Neuronal stem cell (in vitro differentiated cells): ENCODE results near the gene ZSWIM7.
A peak's percentile ranks its signal among the peaks of the same experiment; 100 is the strongest.

ENCODE experiments used
- DNase-seq: peaks from one replicate; pipeline ENCODE4 v3.0.0-alpha.2; 2013; ENCODE audit warnings: low spot score
- H2AFZ ChIP-seq: one replicate; pipeline ENCODE4 v1.6.1; 2013; ENCODE audit warnings: mild to moderate bottlenecking, low read length, inconsistent platforms
- H2AK5ac ChIP-seq: 2 replicates; pipeline ENCODE4 v1.6.1; 2013; ENCODE audit warnings: low read depth, mild to moderate bottlenecking, inconsistent platforms, low read length, moderate library complexity, mixed read lengths
- H2BK120ac ChIP-seq: 2 replicates; pipeline ENCODE4 v1.6.1; 2013; ENCODE audit warnings: low read depth, mild to moderate bottlenecking, inconsistent platforms, low read length, moderate library complexity, mixed read lengths
- H2BK12ac ChIP-seq: one replicate; pipeline ENCODE4 v1.6.1; 2013; ENCODE audit warnings: low read length, inconsistent platforms
- H2BK15ac ChIP-seq: 2 replicates; pipeline ENCODE4 v1.6.1; 2013; ENCODE audit warnings: mild to moderate bottlenecking, low read length, inconsistent platforms, mixed read lengths
- H2BK5ac ChIP-seq: one replicate; pipeline ENCODE4 v1.6.1; 2013; ENCODE audit warnings: inconsistent platforms, mild to moderate bottlenecking, low read length, moderate library complexity
- H3K14ac ChIP-seq: one replicate; pipeline ENCODE4 v1.6.1; 2013; ENCODE audit warnings: low read length, inconsistent platforms
- H3K18ac ChIP-seq: 2 replicates; pipeline ENCODE4 v1.6.1; 2013; ENCODE audit warnings: low read length, inconsistent platforms
- H3K23ac ChIP-seq: 2 replicates; pipeline ENCODE4 v1.6.1; 2013; ENCODE audit warnings: low read depth, mild to moderate bottlenecking, mixed read lengths, low read length, inconsistent platforms; ENCODE audit not compliant: poor library complexity
- H3K27ac ChIP-seq: replicated peaks from 3 replicates; pipeline ENCODE4 v1.5.1; 2013; ENCODE audit warnings: low read length, inconsistent platforms
- H3K27me3 ChIP-seq, 3 experiments: 2 replicates each; pipeline ENCODE4 v1.6.1; 2013; ENCODE audit warnings: low read length in 3 of 3, mild to moderate bottlenecking in 2 of 3, inconsistent platforms in 1 of 3, low read depth in 1 of 3, mixed read lengths in 1 of 3, moderate library complexity in 1 of 3; ENCODE audit not compliant: control insufficient read depth in 3 of 3, insufficient read depth in 3 of 3
- H3K36me3 ChIP-seq, 2 donors: replicated peaks in 1 of 2; 2 replicates each; pipeline ENCODE4 v1.6.1; 2013; ENCODE audit warnings: low read length in 2 of 2; ENCODE audit not compliant: control insufficient read depth in 2 of 2, insufficient read depth in 2 of 2
- H3K4ac ChIP-seq: 2 replicates; pipeline ENCODE4 v1.6.1; 2013; ENCODE audit warnings: inconsistent platforms, mild to moderate bottlenecking, low read length, moderate library complexity
- H3K4me1 ChIP-seq, 2 donors: 1 replicate in 1 of 2; 2 replicates in 1 of 2; pipeline ENCODE4 v1.6.1; 2013; ENCODE audit warnings: low read length in 2 of 2, low read depth in 1 of 2; ENCODE audit not compliant: control insufficient read depth in 2 of 2, insufficient read depth in 1 of 2
- H3K4me2 ChIP-seq: one replicate; pipeline ENCODE4 v1.6.1; 2013; ENCODE audit warnings: mild to moderate bottlenecking, low read length, inconsistent platforms; ENCODE audit not compliant: insufficient read depth, poor library complexity, severe bottlenecking
- H3K4me3 ChIP-seq, 2 donors: 2 replicates each; pipeline ENCODE4 v1.5.1; 2013; ENCODE audit warnings: low read length in 2 of 2, mild to moderate bottlenecking in 2 of 2, inconsistent platforms in 1 of 2, moderate library complexity in 1 of 2
- H3K79me1 ChIP-seq: one replicate; pipeline ENCODE4 v1.6.1; 2013; ENCODE audit warnings: low read depth, mild to moderate bottlenecking, inconsistent platforms, low read length, moderate library complexity
- H3K9ac ChIP-seq: one replicate; pipeline ENCODE4 v1.6.1; 2013; ENCODE audit warnings: mild to moderate bottlenecking, low read depth, low read length, inconsistent platforms; ENCODE audit not compliant: poor library complexity
- H3K9me3 ChIP-seq, 2 donors: replicated peaks in 1 of 2; 2 replicates each; pipeline versions ENCODE3 to v1.6.1; 2013; ENCODE audit warnings: low read length in 2 of 2, mild to moderate bottlenecking in 2 of 2, inconsistent platforms in 1 of 2, low read depth in 1 of 2, mixed read lengths in 1 of 2, moderate library complexity in 1 of 2; ENCODE audit not compliant: control insufficient read depth in 2 of 2, insufficient read depth in 1 of 2
- H4K8ac ChIP-seq: one replicate; pipeline ENCODE4 v1.6.1; 2013; ENCODE audit warnings: low read depth, mild to moderate bottlenecking, inconsistent platforms, low read length, moderate library complexity
- H4K91ac ChIP-seq: one replicate; pipeline ENCODE4 v1.6.1; 2013; ENCODE audit warnings: low read length, low read depth, mild to moderate bottlenecking, inconsistent platforms; ENCODE audit not compliant: poor library complexity
- WGBS, 2 donors: extraction: QIAGEN DNeasy Blood & Tissue Kit; methylation state at CpG; one replicate each; pipeline ENCODE4 v1.1.7; 2013; ENCODE audit warnings: missing lambda C conversion rate in 2 of 2, mixed read lengths in 1 of 2; ENCODE audit not compliant: insufficient read length in 2 of 2, insufficient replicate concordance in 1 of 2; ENCODE audit errors: extremely low coverage in 2 of 2; 5-methylcytosine and 5-hydroxymethylcytosine counted together

ZSWIM7 gene

GRCh38 chr17:15944759-15945526, 54.6 kb downstream of the ZSWIM7 start, which contains the start of gene ADORA2B:
Gene ADORA2B (plus strand): TSS chr17:15945130. CDS start chr17:15945249, 119 bp downstream.
- H3K9me3 ChIP-seq, result peaks cover 2 to 3% of the 10 kb centered on the region in 2 donors
- H3K4ac ChIP-seq, result peak within 1 kb of the TSS; percentile 60
- peak within 1 kb of the TSS; percentile 57 for H2AK5ac ChIP-seq
- peak within 1 kb of the TSS; percentile 96 for H2AFZ ChIP-seq
- WGBS, 2 donors, result no CpG with 5 or more reads among the region's 88 CpGs
- peak within 1 kb of the TSS; percentile 88 for H4K91ac ChIP-seq
- H3K14ac ChIP-seq, result peak within 1 kb of the TSS; percentile 92
- H3K9ac ChIP-seq, result peak within 1 kb of the TSS; percentile 83
- peaks cover 4 to 67% (median 38%) of the 10 kb centered on the region in 3 experiments for H3K27me3 ChIP-seq
- H3K36me3 ChIP-seq, result no peaks in the 10 kb centered on the region
- H3K79me1 ChIP-seq, result no peaks in the 10 kb centered on the region
- peaks cover 0 to 3% of the 10 kb centered on the region in 2 donors for H3K4me1 ChIP-seq
- H3K4me2 ChIP-seq, result peak within 1 kb of the TSS; percentile 96
- peak within 1 kb of the TSS; percentile 94 for H3K23ac ChIP-seq
- H3K4me3 ChIP-seq, result peak within 1 kb of the TSS; percentile 50 to 78
- peak within 1 kb of the TSS; percentile 50 for H2BK120ac ChIP-seq
- peak; percentile 72 for DNase-seq
- no peak within 1 kb of the TSS for H3K27ac ChIP-seq
- peak within 1 kb of the TSS; percentile 99 for H2BK12ac ChIP-seq
- peak within 1 kb of the TSS; percentile 98 for H2BK15ac ChIP-seq
- peak within 1 kb of the TSS; percentile 97 for H3K18ac ChIP-seq
- no peak within 1 kb of the TSS for H4K8ac ChIP-seq
- H2BK5ac ChIP-seq, result peak within 1 kb of the TSS; percentile 46

DNA sequence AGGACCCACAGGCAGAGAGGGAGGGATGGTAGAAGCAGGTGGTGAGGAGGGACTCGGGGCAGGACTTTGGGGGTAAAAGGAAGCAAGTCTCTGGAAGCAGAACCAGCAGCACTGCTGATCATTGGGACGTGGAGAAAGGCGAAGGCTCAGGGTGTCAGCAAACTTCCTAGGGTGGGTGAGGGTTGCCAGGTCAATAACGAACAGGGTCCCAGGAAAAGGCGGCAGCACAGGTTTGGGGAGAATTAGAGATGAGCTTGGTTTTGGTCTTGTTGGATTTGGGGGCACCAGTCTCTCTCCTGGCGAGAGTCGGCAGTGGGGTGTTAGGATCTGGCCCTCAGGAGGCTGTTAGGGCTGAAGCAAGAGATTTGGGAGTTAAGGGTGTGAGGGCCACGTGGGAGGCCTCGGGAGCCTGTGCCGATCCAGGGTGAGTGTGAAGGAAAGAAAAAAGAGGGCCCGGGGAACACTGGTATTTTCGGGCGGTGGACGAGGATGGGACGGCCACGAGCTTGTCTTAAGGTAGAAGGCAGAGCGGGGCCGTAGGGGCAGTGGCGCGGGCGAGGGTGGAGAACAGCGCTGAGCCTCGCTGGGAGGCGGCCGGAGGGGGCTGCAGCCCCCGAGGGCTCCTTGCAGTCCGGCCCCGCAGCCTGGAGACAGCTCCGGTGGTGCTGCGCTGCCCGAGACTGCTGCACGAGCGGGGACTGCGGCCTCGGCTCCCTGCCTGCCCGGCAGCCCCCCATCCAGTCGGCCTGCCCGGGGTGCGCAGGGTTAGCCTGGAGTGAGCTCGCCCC, 55.3 kb downstream of the ZSWIM7 start:
- no peak overlapping the region for H4K8ac ChIP-seq
- H3K9ac ChIP-seq, result peak overlapping the region; percentile 81
- no peak overlapping the region for H2BK12ac ChIP-seq
- peaks cover 2 to 3% of the 10 kb centered on the region in 2 donors for H3K9me3 ChIP-seq
- H2BK5ac ChIP-seq, result peak overlapping the region; percentile 46
- H3K4me1 ChIP-seq, result peaks cover 0 to 3% of the 10 kb centered on the region in 2 donors
- peak overlapping the region; percentile 50 for H2BK120ac ChIP-seq
- H3K4me3 ChIP-seq, result peak overlapping the region; percentile 50 to 78
- no CpG with 5 or more reads among the region's 40 CpGs for WGBS, 2 donors
- H2AK5ac ChIP-seq, result no peak overlapping the region
- H3K27ac ChIP-seq, result no peak overlapping the region
- peak overlapping the region; percentile 95 for H3K18ac ChIP-seq
- no peak for DNase-seq
- peaks cover 4 to 67% (median 38%) of the 10 kb centered on the region in 3 experiments for H3K27me3 ChIP-seq
- no peaks in the 10 kb centered on the region for H3K36me3 ChIP-seq
- H3K14ac ChIP-seq, result peak overlapping the region; percentile 83
- H3K4ac ChIP-seq, result no peak overlapping the region
- H4K91ac ChIP-seq, result no peak overlapping the region
- peak overlapping the region; percentile 96 for H3K4me2 ChIP-seq
- peak overlapping the region; percentile 98 for H2BK15ac ChIP-seq
- no peaks in the 10 kb centered on the region for H3K79me1 ChIP-seq
- peak overlapping the region; percentile 94 for H3K23ac ChIP-seq
- peak overlapping the region; percentile 96 for H2AFZ ChIP-seq

DNA sequence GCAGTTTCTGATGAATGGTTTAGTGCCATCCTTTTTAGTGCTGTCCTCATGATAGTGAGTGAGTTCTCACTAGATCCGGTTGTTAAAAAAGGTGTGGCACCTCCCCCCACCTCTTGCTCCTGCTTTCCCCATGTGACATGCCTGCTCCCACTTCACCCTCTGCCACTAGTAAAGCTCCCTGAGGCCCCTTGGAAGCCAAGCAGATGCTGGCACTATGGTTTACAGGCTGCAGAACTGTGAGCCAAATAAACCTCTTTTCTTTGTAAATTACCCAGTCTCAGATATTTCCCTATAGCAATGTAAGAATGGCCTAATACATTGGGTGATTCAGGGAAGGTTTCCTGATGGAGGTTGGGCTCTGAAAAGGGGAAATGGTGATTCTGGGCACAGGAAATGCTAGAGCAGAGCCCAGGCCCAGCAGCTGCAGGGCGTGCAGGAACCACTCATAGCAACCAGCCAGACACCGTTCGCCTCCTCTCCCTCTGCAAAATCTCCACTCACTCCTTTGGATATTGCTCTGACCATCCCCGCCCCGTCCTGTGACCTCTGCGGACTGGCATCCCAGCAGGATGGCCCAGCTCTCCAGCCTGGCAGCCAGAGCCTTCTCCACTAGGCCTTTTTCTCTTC, 57.2 kb downstream of the ZSWIM7 start:
- no peak overlapping the region for H2BK5ac ChIP-seq
- whole genome bisulfite sequencing, 2 donors, result no CpG with 5 or more reads among the region's 7 CpGs

More for the DNA sequence above, 57.2 kb downstream of the ZSWIM7 start:
- Histone ChIP-seq H3K27me3 (peaks cover 4 to 60% (median 37%) of the 10 kb centered on the region in 3 experiments), H3K23ac (no peak overlapping the region), H3K27ac (no peak overlapping the region), H3K36me3 (no peaks in the 10 kb centered on the region), H2AFZ (no peak overlapping the region), H2AK5ac (no peak overlapping the region), H2BK15ac (no peak overlapping the region), H3K9ac (peak overlapping the region; percentile 47), H2BK120ac (no peak overlapping the region), H3K4me1 (peaks cover 0 to 3% of the 10 kb centered on the region in 2 donors), H2BK12ac (no peak overlapping the region), H3K14ac (no peak overlapping the region), H3K4me2 (no peak overlapping the region), H3K4me3 (no peak overlapping the region), H3K18ac (no peak overlapping the region), H3K79me1 (no peaks in the 10 kb centered on the region), H3K4ac (no peak overlapping the region), H4K91ac (no peak overlapping the region), H4K8ac (no peak overlapping the region), H3K9me3 (peaks cover 2 to 3% of the 10 kb centered on the region in 2 donors)
- DNase-seq, result no peak
